Upper lobe of right lung (tissue), 1 donor: ENCODE measurements around the gene FAM217B. TPM values are rescaled to one million over a fixed set of nuclear protein-coding genes. Genes with fewer than 3 reads are reported as not detected.

Experiments used
- ATAC-seq: fragments of 200-7000 bp; cut with Tn5 transposase; one replicate; pipeline ENCODE4 v1.9.1; 2020; ENCODE audit warnings: mild to moderate bottlenecking, moderate library complexity
- DNase-seq: peaks from one replicate; pipeline ENCODE4 v3.0.0-alpha.2; 2020
- H3K27ac ChIP-seq: fragments of 200-600 bp; one replicate; pipeline ENCODE4 v1.8.0; 2022
- H3K27me3 ChIP-seq: fragments of 200-600 bp; one replicate; pipeline ENCODE4 v1.8.0; 2022; ENCODE audit warnings: mild to moderate bottlenecking
- H3K36me3 ChIP-seq: fragments of 200-600 bp; one replicate; pipeline ENCODE4 v1.8.0; 2022
- H3K4me1 ChIP-seq: fragments of 200-600 bp; one replicate; pipeline ENCODE4 v1.8.0; 2022
- H3K4me3 ChIP-seq: fragments of 200-600 bp; one replicate; pipeline ENCODE4 v1.8.0; 2022; ENCODE audit warnings: mild to moderate bottlenecking
- H3K9me3 ChIP-seq: fragments of 200-600 bp; one replicate; pipeline ENCODE4 v1.8.0; 2022
- intact Hi-C: fragments of 100-400 bp; cut with DNase I; formaldehyde crosslinking; loops from one replicate; pipeline ENCODE4 v1.11.0; 2022
- total RNA-seq: library from RNA; stranded (reverse); fragmentation: NEBNext Ultra II Directional; extraction: Animal tissue kit (Norgen Biotek cat#: 25700); gene quantifications from one replicate; pipeline ENCODE4 v1.2.1, GENCODE V29; 2021
- TF ChIP-seq, protein P1 (sequence below): fragments of 200-600 bp; IDR thresholded peaks from one replicate; pipeline ENCODE4 v1.8.0; 2022; ENCODE audit warnings: antibody characterized with exemption
- donor health status: DM: no; HTN: yes; CAD: no; lungs with severe emphysema.

FAM217B gene
- total RNA-seq, 1 donor from 2014 or later: 24.3 TPM

DNA sequence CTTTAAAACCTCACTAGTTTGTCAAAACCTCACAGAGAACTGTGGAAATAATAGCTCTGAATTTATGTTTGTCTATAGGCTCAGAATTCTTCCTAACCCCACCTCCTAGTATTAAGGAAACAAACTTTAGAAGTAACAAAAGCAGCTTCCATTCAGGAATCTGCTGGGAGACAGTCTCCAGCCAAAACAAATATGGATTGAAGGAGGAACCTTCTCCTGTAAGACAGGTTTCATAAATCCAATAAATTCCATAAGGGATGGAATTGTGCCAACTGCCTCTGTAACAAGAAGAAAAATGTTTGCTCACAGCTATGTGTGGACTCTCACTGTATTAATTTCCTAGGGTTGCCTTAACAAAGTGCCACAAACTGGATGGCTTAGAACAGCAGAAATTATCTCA is 14.3 kb upstream of the FAM217B start:
- Histone ChIP-seq H3K27me3 (no peaks in the 10 kb centered on the region), H3K36me3 (no peaks in the 10 kb centered on the region), H3K9me3 (no peaks in the 10 kb centered on the region), H3K27ac (no peak overlapping the region), H3K4me1 (no peaks in the 10 kb centered on the region), H3K4me3 (no peak overlapping the region)
- intact Hi-C loops: no loop called here
- DNase-seq (no peak), ATAC-seq (no peak)
- TF ChIP-seq, protein P1, sequence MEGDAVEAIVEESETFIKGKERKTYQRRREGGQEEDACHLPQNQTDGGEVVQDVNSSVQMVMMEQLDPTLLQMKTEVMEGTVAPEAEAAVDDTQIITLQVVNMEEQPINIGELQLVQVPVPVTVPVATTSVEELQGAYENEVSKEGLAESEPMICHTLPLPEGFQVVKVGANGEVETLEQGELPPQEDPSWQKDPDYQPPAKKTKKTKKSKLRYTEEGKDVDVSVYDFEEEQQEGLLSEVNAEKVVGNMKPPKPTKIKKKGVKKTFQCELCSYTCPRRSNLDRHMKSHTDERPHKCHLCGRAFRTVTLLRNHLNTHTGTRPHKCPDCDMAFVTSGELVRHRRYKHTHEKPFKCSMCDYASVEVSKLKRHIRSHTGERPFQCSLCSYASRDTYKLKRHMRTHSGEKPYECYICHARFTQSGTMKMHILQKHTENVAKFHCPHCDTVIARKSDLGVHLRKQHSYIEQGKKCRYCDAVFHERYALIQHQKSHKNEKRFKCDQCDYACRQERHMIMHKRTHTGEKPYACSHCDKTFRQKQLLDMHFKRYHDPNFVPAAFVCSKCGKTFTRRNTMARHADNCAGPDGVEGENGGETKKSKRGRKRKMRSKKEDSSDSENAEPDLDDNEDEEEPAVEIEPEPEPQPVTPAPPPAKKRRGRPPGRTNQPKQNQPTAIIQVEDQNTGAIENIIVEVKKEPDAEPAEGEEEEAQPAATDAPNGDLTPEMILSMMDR: no peak

GRCh38 chr20:59931511-59932312 is 8.5 kb upstream of the FAM217B start:
- Histone ChIP-seq H3K27me3 (no peaks in the 10 kb centered on the region), H3K27ac (no peak overlapping the region), H3K4me3 (no peak overlapping the region), H3K4me1 (peaks cover 4% of the 10 kb centered on the region), H3K36me3 (no peaks in the 10 kb centered on the region), H3K9me3 (no peaks in the 10 kb centered on the region)
- intact Hi-C loops: no loop called here
- TF ChIP-seq, protein P1: no peak
- ATAC-seq: no peak
- DNase-seq: no peak

- DNase-seq (peak; percentile 61), ATAC-seq (peak; percentile 2)
- no peak overlapping the region for H3K27ac ChIP-seq
- H3K4me3 ChIP-seq: peak overlapping the region; percentile 71
- TF ChIP-seq, protein P1: no peak
- H3K36me3 ChIP-seq: no peaks in the 10 kb centered on the region
- no peaks in the 10 kb centered on the region for H3K27me3 ChIP-seq
- H3K4me1 ChIP-seq: peaks cover 12% of the 10 kb centered on the region
- intact Hi-C loops: no loop called here
- no peaks in the 10 kb centered on the region for H3K9me3 ChIP-seq
Observed at GRCh38 chr20:59932616-59933295, 7.4 kb upstream of the FAM217B start.

DNA sequence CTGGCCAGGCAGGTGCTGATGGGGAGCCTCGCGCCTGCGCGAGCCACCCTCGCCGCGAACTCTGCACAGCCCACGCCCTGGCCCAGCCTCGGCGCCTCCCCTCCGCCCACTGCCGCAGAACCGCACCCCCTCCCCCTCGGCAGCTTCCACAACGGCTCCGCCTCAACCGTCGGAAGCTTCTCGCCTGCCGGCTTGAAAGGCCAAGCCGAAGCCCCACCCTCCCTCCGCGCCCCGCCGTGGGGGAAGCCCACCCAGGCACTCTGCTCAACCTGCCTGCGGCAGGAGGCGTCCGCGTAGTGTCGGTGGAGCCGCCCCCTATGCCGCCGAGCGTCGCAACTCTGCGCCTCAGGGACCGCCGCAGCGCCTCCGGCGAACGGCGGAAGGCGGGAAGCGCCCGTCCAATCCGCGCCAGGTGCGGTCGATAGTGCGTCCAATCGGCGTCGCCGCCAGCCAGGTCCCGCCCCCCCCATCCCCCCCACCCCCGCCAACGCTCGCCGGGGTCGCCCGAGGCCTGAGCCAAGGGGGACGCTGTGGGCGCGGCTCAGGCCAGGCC is 6.8 kb upstream of the FAM217B start, which contains the start of gene SYCP2:
TSS of gene SYCP2 (minus strand) at position 342 of the 553 bp plus-strand sequence. CDS start 11,224 bp downstream, outside the sequence.
- Histone ChIP-seq H3K4me3 (peak within 1 kb of the TSS; percentile 71), H3K36me3 (no peaks in the 10 kb centered on the region), H3K4me1 (peaks cover 17% of the 10 kb centered on the region), H3K27me3 (no peaks in the 10 kb centered on the region), H3K9me3 (no peaks in the 10 kb centered on the region), H3K27ac (peak within 1 kb of the TSS; percentile 7)
- intact Hi-C loops: no loop called here
- ATAC-seq (peak; percentile 71), DNase-seq (peak; percentile 78)
- TF ChIP-seq, protein P1: no peak

DNA sequence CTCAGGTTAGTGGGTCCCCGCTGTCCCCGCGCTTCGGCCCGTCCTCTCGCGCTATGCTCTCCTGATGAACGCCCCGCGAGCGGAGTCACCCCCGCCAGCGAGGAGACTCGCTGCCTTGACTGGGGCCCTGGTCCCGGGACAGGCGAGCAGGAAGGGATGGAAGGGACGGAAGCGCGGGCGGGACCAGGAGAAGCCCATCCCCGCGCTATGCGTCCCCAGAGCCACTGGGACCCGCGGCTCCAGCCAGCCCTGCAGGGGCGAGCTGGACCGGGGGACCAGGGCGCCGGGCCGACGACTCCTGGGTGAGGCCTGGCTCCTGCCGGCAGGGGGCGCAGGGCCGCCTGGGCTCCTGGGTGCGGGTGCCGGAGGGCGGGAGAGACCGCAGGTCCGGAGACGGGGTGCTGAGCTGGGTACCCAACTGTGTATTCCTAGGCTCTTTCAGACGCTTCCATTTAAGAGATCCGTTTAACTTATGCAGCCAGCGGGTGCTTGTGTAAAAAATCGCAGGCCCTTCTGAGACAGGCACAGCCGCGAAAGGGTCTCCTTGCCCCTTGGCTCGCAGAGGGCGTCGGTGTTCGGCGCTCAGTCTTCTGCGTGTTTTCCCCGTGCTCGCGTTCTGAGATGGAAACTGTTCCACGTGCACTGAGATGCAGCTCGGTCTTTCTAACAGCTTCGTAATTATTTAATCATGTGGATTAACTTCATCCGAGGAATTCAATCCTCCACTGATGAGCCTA is 6.2 kb upstream of the FAM217B start:
- Histone ChIP-seq H3K9me3 (no peaks in the 10 kb centered on the region), H3K4me3 (peak overlapping the region; percentile 71), H3K36me3 (no peaks in the 10 kb centered on the region), H3K27ac (peak overlapping the region; percentile 7), H3K4me1 (peaks cover 24% of the 10 kb centered on the region), H3K27me3 (no peaks in the 10 kb centered on the region)
- ATAC-seq: peak; percentile 98
- intact Hi-C loops: no loop called here
- peak; percentile 92 for DNase-seq
- TF ChIP-seq, protein P1: peak; percentile 98
